Heart right ventricle (tissue), 16 donors: ENCODE measurements around the gene KAT2A. TPM values are rescaled to one million over a fixed set of nuclear protein-coding genes. Genes with fewer than 3 reads are reported as not detected.
A peak's percentile ranks its signal among the peaks of the same experiment; 100 is the strongest.

ENCODE experiments used
- ATAC-seq, 8 donors: fragments of 200-7000 bp; cut with Tn5 transposase; one replicate each; pipeline ENCODE4 v1.9.1; 2020; ENCODE audit warnings: mild to moderate bottlenecking in 8 of 8, moderate library complexity in 8 of 8, moderate number of reproducible peaks in 1 of 8
- DNase-seq, 2 donors: peaks; one replicate each; pipeline ENCODE4 v3.0.0-alpha.2; 2020
- H3K27ac ChIP-seq, 10 donors: fragments of 200-600 bp; sonication (generic) in 2 of 10; one replicate each; pipeline versions ENCODE4 v1.5.0 to v1.8.0; 2020 to 2022; ENCODE audit warnings: mild to moderate bottlenecking in 3 of 10
- H3K27me3 ChIP-seq, 7 donors: fragments of 200-600 bp; one replicate each; pipeline ENCODE4 v1.8.0; 2021 to 2022; ENCODE audit warnings: mild to moderate bottlenecking in 2 of 7
- H3K36me3 ChIP-seq, 9 donors: fragments of 200-600 bp; sonication (generic) in 1 of 9; one replicate each; pipeline versions ENCODE4 v1.5.0 to v1.8.0; 2020 to 2022; ENCODE audit warnings: mild to moderate bottlenecking in 2 of 9
- H3K4me1 ChIP-seq, 9 donors: fragments of 200-600 bp; sonication (generic) in 1 of 9; one replicate each; pipeline versions ENCODE4 v1.5.0 to v1.8.0; 2020 to 2022; ENCODE audit warnings: mild to moderate bottlenecking in 4 of 9
- H3K4me3 ChIP-seq, 10 donors: fragments of 200-600 bp; sonication (generic) in 2 of 10; one replicate each; pipeline versions ENCODE4 v1.5.0 to v1.8.0; 2020 to 2022; ENCODE audit warnings: mild to moderate bottlenecking in 7 of 10, moderate library complexity in 2 of 10
- H3K9me3 ChIP-seq, 11 donors: fragments of 200-600 bp in 10 of 11; sonication (generic) in 2 of 11; one replicate each; pipeline versions ENCODE4 v1.5.0 to v1.8.0; 2013 to 2022; ENCODE audit warnings: mild to moderate bottlenecking in 2 of 11, control low read depth in 1 of 11, moderate library complexity in 1 of 11
- CTCF ChIP-seq, 9 donors: fragments of 200-600 bp; sonication (generic) in 2 of 9; IDR thresholded peaks; one replicate each; pipeline versions ENCODE4 v1.5.0 to v1.8.0; 2021 to 2022; ENCODE audit warnings: antibody characterized with exemption in 9 of 9, mild to moderate bottlenecking in 5 of 9, moderate library complexity in 1 of 9
- WGBS, 2 donors: extraction: QIAGEN DNeasy Blood & Tissue Kit; methylation state at CpG; one replicate each; pipeline ENCODE4 v1.1.7; 2013; ENCODE audit warnings: inconsistent platforms in 1 of 2; 5-methylcytosine and 5-hydroxymethylcytosine counted together
- intact Hi-C, 10 donors: fragments of 100-400 bp; cut with DNase I; formaldehyde crosslinking; loops; one replicate each; pipeline versions ENCODE4 v1.11.1 to v1.14.2; 2022
- polyA plus RNA-seq, 2 donors: library from polyadenylated mRNA; stranded (reverse); fragments of 200-250 nt; gene quantifications; one replicate each; pipeline ENCODE4 v1.2.3, GENCODE V29; 2013
- total RNA-seq, 10 donors: library from RNA; stranded (reverse); fragmentation: NEBNext Ultra II Directional in 3 of 10; extraction: Animal tissue kit (Norgen Biotek cat#: 25700) in 3 of 10; gene quantifications; one replicate each; pipeline versions ENCODE4 v1.2.1 to v1.2.4, GENCODE V29; 2021 to 2023
- donor health status: Arrhythmogenic right ventricular cardiomyopathy.
- donor health status: ischemic (EF 13 %, LVEDD 7.1; RV severe dilation, severe dysfunction).
- donor health status: healthy with polysubstance abuse.
- donor health status: DM: no; HTN: yes; CAD: no.
- donor health status: DM: no; HTN: no; CAD: no.
- donor health status: ischemic (EF 25% LVEDD 6.9; RV normal size, moderate dysfunction).
- donor health status: ischemic (EF 25% LVEDD 5.7; RV mildly dilated, moderate dysfunction).
- donor health status: healthy.
- donor health status: DM: yes; HTN: yes; CAD: no.
- donor health status: Ischemic cardiomyopathy.
- donor health status: ischemic (EF 35%, LVEDD 5.7; RV mildly dilated, moderate dysfunction).
- donor health status: nonischemic (EF 11% LVEDD 7.7; RV severe dilation, severe dysfunction).
- donor health status: DM: yes; HTN: yes; CAD: no.
- donor health status: PGD.
- donor health status: ischemic (EF 29% LVEDD 5.4; RV normal size, mild dysfunction).
- donor health status: nonischemic (EF 23%, LVEDD 6.1; RV moderate dilation, normal function).

KAT2A gene
- total and polyA plus RNA-seq, 12 donors = 9.3 to 118 (median 15.0) TPM

DNA sequence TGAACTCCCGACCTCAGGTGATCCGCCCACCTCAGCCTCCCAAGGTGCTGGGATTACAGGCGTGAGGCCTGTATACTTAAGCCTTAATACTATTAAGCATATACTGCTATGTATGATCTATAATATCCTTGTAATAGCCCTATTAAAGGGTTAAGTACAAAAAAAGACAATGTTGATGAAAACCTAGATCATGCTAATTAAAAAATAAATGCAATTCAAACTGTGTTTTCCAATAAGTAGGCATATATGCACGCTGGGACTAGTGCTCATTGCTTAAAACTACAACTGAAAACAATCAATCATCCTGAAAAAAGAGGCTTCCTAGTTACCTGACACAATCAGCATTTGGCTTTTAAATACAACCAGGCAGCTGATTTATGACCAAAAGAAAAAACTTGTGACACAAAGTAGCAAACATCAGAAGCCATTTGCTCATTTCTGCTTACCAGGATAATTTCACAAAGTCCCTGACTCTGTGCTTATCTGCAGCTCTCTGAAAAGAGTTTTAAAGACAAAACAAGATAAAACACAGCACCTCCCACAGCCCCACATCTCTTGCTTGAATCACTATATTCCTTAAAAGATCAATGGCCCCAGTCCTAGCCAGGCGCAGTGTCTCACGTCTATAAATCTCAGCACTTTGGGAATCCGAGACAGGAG, 34.0 kb downstream of the KAT2A start:
- H3K9me3 ChIP-seq = no peaks in the 10 kb centered on the region
- H3K27ac ChIP-seq = no peak overlapping the region
- 79 to 81% methylated on average over 7 of the region's 7 CpGs for WGBS, 2 donors
- intact Hi-C loops = no loop called here
- no peaks in the 10 kb centered on the region for H3K4me1 ChIP-seq
- no peak for DNase-seq
- no peak for TF ChIP-seq CTCF (IDR thresholded peaks at IDR 0.05)
- H3K36me3 ChIP-seq = no peaks in the 10 kb centered on the region
- ATAC-seq = no peak
- H3K27me3 ChIP-seq = peaks cover 0 to 41% (median 15%) of the 10 kb centered on the region in 7 donors
- H3K4me3 ChIP-seq = no peak overlapping the region

DNA sequence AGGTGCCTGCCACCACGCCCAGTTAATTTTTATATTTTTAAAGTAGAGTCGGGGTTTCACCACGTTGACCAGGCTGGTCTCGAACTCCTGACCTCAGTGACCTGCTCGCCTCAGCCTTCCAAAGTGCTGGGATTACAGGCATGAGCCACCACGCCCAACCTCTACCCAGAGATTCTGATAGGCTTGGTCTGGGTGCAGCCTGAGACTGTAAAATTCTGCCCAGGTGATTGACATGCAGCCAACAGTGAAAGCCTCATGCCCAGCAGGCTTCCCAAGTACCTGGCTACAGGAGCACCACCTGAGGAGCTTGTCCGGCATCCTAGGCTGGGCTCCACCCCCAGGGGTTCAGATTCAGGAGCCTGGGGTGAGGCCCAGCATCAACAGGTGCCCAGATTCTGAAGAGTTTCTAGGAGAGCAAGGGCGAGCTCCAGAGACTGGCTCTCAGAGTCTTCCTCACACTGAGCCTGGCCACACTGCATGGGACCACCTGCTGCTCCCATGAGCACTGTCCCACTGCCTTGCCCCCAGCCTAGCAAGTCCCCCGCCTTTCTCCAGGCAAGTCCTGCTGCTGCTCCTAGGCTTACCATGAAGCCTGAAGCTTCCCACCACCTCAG, 39.5 kb downstream of the KAT2A start:
- intact Hi-C loops = no loop called here
- Histone ChIP-seq H3K4me1 (no peaks in the 10 kb centered on the region), H3K36me3 (no peaks in the 10 kb centered on the region), H3K4me3 (no peak overlapping the region), H3K9me3 (no peaks in the 10 kb centered on the region), H3K27ac (no peak overlapping the region), H3K27me3 (peaks cover 0 to 10% (median 0%) of the 10 kb centered on the region in 7 donors)
- WGBS, 2 donors = 84 to 90% methylated on average over 9 of the region's 9 CpGs
- ATAC-seq (peak in 1 of 8 donors; percentile 39), DNase-seq (no peak)
- no peak for TF ChIP-seq CTCF (IDR thresholded peaks at IDR 0.05)

- no peaks in the 10 kb centered on the region for H3K36me3 ChIP-seq
- no peak for TF ChIP-seq CTCF (IDR thresholded peaks at IDR 0.05)
- intact Hi-C loops = no loop called here
- peaks cover 0 to under 1% (median 0%) of the 10 kb centered on the region in 7 donors for H3K27me3 ChIP-seq
- H3K27ac ChIP-seq = no peak overlapping the region
- WGBS, 2 donors = 47 to 66% methylated on average over 2 of the region's 2 CpGs
- H3K9me3 ChIP-seq = no peaks in the 10 kb centered on the region
- no peaks in the 10 kb centered on the region for H3K4me1 ChIP-seq
- DNase-seq (no peak), ATAC-seq (no peak)
- H3K4me3 ChIP-seq = no peak overlapping the region
These were observed 41.6 kb downstream of the KAT2A start for GRCh38 chr17:42079541-42079940.

- no peak for TF ChIP-seq CTCF (IDR thresholded peaks at IDR 0.05)
- no peaks in the 10 kb centered on the region for H3K4me1 ChIP-seq
- intact Hi-C loops = no loop called here
- H3K36me3 ChIP-seq = no peaks in the 10 kb centered on the region
- 49 to 50% methylated on average over 8 of the region's 8 CpGs for WGBS, 2 donors
- H3K27ac ChIP-seq = no peak overlapping the region
- no peak for ATAC-seq
- H3K9me3 ChIP-seq = no peaks in the 10 kb centered on the region
- H3K27me3 ChIP-seq = peaks cover 0 to 10% (median 5%) of the 10 kb centered on the region in 7 donors
- no peak overlapping the region for H3K4me3 ChIP-seq
- DNase-seq = no peak
These were observed 42.6 kb downstream of the KAT2A start for GRCh38 chr17:42078396-42079043.
